HG02840 (cell line): ENCODE data around the gene ZNF775.
"Not testable (repeated sequence)": the region's sequence is repeated elsewhere in the genome, so short reads cannot be mapped to it uniquely, and the experiment has no call there.

Experiments
- ATAC-seq: cut with Tn5 transposase; IDR thresholded peaks from one replicate; pipeline ENCODE4 v1.9.1; 2021; ENCODE audit warnings: mild to moderate bottlenecking, moderate library complexity, moderate number of reproducible peaks; ENCODE audit not compliant: unreplicated experiment, low FRiP score

ZNF775 gene

GRCh38 chr7:150380463-150380862 lies 1.3 kb downstream of the ZNF775 start:
- no peak for ATAC-seq

GRCh38 chr7:150381096-150381495 lies 2.0 kb downstream of the ZNF775 start:
- no peak for ATAC-seq

GRCh38 chr7:150381785-150382122 lies 2.6 kb downstream of the ZNF775 start:
- no peak for ATAC-seq

- ATAC-seq: no peak
Observed at GRCh38 chr7:150382123-150382843, 3.2 kb downstream of the ZNF775 start.

- no peak for ATAC-seq
Observed at GRCh38 chr7:150382844-150383225, 3.7 kb downstream of the ZNF775 start.

GRCh38 chr7:150383710-150384397 lies 4.7 kb downstream of the ZNF775 start:
- no peak for ATAC-seq

GRCh38 chr7:150384406-150385301 lies 5.5 kb downstream of the ZNF775 start:
- ATAC-seq: no peak

GRCh38 chr7:150385302-150385723 lies 6.2 kb downstream of the ZNF775 start:
- ATAC-seq: no peak

GRCh38 chr7:150385884-150386283 lies 6.8 kb downstream of the ZNF775 start:
- ATAC-seq: not testable (repeated sequence)

GRCh38 chr7:150388306-150388705 lies 9.2 kb downstream of the ZNF775 start:
- ATAC-seq: no peak

- no peak for ATAC-seq
Observed at GRCh38 chr7:150388709-150389531, 9.8 kb downstream of the ZNF775 start.

- no peak for ATAC-seq
Observed at GRCh38 chr7:150389532-150389816, 10.3 kb downstream of the ZNF775 start.

- ATAC-seq: no peak
Observed at GRCh38 chr7:150390205-150390604, 11.1 kb downstream of the ZNF775 start.

- ATAC-seq: no peak
Observed at GRCh38 chr7:150393325-150393724, 14.2 kb downstream of the ZNF775 start.

- ATAC-seq: no peak
Observed at GRCh38 chr7:150396426-150396825, 17.3 kb downstream of the ZNF775 start.

- no peak for ATAC-seq
Observed at GRCh38 chr7:150396851-150397260, 17.7 kb downstream of the ZNF775 start.

- ATAC-seq: no peak
Observed at GRCh38 chr7:150397346-150398107, 18.4 kb downstream of the ZNF775 start.

- ATAC-seq: no peak
Observed at GRCh38 chr7:150398108-150398964, 19.2 kb downstream of the ZNF775 start.

GRCh38 chr7:150398965-150399320 lies 19.8 kb downstream of the ZNF775 start:
- ATAC-seq: no peak
